HG02759 (cell line): ENCODE results near the gene MAN2B2.

ENCODE experiments used
- ATAC-seq: cut with Tn5 transposase; IDR thresholded peaks from one replicate; pipeline ENCODE4 v1.9.1; 2021; ENCODE audit warnings: mild to moderate bottlenecking, moderate library complexity; ENCODE audit not compliant: unreplicated experiment

The MAN2B2 gene

DNA sequence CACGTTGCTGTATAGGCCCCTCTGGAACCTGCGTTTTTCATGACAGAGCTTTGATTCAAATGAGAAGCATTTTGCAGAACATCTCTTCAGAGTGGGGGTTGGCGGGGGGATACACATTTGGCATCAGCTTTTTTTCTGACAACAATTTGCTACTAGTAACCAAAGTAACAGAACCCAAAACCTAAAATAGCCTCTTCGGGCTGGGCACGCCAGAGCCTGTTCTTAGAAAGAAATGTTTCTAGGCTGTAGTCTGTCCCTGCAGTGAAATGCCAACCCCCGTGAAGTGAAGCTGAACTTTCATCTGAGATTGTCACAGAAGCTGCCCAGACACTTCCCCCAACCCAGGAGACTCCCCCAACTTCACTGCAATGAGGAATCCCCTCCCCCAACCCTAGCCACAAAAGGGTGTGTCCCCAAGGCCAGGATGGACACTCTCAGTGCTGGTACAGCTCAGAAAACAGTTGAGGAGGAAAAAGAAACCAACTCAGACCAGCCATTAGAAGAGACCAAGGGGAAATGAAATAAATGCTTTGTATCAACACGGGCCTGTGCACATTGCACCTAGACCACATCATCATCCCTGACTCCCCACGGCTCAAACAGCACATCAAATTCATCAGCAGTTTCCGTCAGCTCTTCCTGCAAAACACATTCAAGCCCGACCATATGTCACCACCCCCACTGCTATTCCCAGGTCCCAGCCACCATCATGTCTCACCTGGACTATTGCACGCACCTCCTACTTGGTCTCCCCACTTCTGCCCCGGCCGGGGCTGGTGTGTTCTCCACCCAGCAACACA lies 8.4 kb upstream of the MAN2B2 start:
- ATAC-seq, result no peak

DNA sequence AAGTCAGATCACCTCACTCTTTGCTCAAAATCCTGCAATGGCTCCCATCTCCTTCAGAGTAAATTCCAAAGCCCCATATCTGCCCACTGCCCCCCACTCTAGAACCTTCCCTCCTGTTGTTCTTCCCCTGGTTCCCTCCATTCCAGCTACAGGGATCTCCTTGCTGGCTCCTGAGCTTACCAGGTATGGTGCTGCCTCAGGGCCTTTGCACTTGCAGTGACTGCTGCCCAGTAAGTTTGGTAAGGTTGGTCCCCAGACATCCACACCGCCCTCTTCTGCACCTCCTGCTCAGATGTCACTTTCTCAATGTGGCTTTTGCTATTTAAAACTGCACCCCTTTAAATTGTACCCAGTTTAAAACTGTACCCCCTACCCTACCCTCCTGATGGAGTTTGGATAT lies 7.8 kb upstream of the MAN2B2 start:
- ATAC-seq, result no peak

DNA sequence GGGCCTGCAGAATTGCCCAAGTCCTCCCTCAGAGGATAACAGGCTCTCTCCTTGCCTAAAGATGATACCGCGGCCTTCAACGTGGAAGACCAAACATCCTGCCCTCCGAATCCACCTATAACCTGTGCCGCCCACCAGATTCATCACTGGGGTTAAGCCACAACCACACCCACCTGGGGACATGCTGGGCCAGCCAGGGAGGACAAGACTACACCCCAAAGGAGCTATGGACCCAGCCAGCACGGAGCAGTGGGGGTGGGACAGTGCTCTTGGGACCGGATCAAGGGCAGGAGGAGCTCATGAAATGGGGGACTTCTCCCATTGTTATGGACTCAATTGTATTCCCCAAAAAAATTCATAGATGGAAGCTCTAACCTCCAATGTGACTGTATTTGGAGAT lies 6.8 kb upstream of the MAN2B2 start:
- ATAC-seq, result no peak

GRCh38 chr4:6568689-6569332 lies 6.2 kb upstream of the MAN2B2 start:
- ATAC-seq, result no peak

DNA sequence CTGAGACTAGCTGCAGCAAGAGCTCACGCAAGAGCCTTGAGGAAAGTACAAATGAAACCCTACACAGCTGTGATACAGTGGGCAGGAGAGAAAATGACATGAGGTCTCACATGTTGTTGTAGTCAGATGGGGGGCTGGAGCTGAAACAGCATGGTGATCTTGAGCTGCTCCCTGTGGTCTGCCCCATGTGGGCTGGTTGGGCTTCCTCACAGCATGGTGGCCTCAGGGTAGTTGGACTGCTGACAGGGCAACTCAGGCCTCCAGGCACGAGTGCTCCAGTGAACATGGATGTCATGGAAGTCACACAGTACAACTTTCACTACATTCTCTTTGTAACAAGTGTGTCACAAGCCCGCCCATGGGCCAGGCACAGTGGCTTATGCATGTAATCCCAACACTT lies 3.4 kb upstream of the MAN2B2 start:
- no peak for ATAC-seq

GRCh38 chr4:6573551-6573950 lies 1.4 kb upstream of the MAN2B2 start:
- ATAC-seq, result no peak

DNA sequence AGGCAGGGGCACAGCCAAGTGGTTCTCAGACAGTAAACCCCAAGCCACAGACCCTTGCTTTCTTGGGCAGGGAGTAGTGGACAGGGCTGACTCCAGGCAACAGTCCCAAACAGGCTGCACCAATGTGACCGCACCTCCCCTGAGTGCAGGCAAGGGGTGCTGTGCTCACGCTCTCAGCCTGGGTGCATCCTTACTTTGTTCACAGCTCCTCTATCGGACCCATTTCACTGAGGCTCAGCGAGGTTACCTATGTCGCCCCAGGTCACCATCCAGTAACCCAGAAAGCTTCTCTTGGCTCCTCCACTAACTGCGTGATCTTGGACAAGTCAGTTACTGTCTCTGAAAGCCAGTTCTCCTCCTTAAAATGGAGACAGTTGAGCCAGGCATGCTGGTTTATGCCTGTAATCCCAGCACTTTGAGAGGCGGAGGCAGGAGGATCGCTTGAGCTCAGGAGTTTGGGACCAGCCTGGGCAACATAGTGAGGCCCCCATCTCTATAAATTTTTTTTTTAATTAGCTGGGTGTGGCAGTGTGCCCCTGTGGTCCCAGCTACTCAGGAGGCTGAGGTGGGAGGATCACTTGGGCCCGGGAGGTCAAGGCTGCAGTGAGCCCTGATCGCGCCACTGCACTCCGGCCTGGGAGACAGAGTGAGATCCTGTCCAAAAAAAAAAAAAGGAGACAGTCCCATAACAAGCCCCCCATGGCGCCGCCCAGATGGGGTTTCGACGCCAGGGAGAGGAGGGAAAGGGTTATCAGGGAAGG lies 823 bp upstream of the MAN2B2 start:
- ATAC-seq, result no peak

GRCh38 chr4:6575503-6576240 lies 683 bp downstream of the MAN2B2 start:
- peak; percentile 1 for ATAC-seq

- no peak for ATAC-seq
These were observed 1.5 kb downstream of the MAN2B2 start for GRCh38 chr4:6576512-6576911.

DNA sequence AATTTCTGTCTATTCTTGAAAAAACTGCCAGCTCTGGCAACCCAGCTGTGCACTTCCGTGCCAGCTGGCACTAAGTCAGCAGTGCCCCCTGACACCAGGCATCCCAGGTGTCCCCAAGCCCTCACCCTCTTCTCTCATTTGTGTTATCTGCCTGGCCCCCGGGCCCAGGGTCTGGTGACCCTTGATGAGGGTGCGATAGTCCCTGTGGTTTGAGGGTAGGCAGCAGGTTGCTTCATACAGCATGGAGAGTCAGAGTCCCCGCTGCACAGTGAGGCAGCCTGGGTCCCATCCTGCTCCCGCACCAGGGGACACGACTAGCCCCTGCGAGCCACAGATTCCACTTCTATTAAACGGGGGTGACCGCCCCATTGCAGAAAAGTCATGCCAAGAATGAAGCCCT lies 1.9 kb downstream of the MAN2B2 start:
- ATAC-seq, result no peak

GRCh38 chr4:6577409-6577808 lies 2.4 kb downstream of the MAN2B2 start:
- ATAC-seq, result no peak

DNA sequence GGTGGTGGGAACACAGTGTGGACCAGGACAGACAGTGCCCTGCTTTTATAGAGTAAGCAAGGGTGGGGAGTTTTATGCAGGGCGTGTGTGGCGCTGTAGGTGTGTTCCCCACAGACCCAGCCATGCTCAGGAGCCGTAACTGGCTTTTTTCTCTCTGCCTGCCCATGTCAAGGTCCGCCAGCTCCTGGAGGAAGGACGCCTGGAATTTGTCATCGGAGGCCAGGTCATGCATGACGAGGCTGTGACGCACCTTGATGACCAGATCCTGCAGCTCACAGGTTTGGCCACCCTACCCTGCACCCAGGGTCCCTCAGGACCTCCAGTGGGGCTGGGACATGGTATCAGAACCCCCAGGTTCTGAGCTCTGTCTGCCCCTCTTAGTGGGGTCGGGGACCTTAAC lies 3.2 kb downstream of the MAN2B2 start:
- ATAC-seq, result no peak

GRCh38 chr4:6580353-6580752 lies 5.4 kb downstream of the MAN2B2 start:
- no peak for ATAC-seq

DNA sequence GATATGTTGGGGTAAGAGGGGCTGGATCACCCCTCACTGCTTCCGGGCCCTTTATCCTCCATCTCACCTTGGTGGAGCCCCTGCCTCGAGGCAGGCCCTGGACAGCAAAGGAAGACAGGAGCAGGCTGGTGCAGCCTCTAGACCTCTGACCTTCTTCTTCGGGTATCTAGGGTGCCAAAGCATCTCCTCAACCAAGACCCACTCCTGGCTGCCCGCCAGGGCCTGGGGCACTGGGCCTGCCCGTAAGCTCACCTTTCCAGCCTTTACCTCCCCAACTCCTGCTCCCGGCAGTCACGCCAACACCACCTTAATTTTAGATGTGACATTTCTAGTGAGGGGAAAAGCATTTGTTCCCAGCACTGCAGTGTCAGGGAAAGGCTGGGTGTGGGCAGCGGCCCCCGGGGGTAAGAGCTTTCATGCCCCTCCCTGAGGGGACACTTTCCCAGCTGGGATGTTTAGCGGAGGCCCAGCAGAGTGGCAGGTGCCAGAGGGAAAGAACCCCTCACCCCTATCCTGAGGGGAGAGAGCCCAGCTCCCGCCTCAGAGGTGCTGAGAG lies 6.7 kb downstream of the MAN2B2 start:
- no peak for ATAC-seq

DNA sequence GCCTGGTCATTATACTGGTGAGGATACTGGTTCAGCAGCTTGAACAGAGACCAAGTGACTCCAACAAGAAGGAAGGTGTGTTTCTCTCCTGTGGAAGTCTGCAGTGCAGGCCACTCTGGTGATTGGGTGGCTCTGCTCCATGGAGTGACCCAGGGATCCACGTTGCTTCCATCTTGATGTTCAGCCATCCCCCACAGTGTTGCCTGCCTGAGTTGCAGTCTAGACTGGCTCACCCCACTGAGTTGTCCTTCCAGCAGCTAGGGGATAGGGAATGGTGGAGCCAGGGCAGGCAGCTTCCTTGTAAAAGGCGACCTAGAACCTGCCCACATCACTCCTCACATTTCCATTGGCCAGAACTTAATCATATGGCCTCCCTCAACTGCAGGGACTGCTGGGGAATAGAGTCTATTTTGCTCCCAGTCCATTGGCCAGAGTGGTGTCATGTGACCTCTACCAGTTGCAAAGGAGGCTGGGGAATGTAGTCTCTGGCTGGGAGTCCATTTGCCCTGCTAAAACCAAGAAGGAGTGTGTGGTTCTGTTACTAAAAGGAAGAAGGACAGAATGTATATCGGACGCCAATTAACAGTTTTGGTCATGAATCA lies 8.0 kb downstream of the MAN2B2 start:
- ATAC-seq, result no peak

- no peak for ATAC-seq
These were observed 9.9 kb downstream of the MAN2B2 start for GRCh38 chr4:6584865-6585264.

- no peak for ATAC-seq
These were observed 11.8 kb downstream of the MAN2B2 start for GRCh38 chr4:6586715-6587325.

DNA sequence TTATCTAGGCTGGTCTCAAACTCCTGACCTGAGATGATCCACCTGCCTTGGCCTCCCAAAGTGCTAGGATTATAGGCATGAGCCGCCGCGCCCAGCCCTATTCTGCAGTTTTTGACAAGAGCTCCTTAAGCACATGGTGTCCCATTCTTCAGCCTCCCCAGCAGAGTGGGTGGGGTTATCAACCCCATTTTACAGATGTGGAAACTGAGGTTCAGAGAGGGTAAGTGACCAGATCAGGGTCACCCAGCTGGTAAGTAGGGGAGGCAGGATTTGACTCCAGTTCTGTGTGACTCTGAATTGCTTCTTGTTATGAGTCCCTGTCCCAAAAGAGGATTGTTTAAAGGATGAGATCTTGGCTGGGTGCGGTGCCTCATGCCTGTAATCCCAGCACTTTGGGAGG lies 14.5 kb downstream of the MAN2B2 start:
- no peak for ATAC-seq

DNA sequence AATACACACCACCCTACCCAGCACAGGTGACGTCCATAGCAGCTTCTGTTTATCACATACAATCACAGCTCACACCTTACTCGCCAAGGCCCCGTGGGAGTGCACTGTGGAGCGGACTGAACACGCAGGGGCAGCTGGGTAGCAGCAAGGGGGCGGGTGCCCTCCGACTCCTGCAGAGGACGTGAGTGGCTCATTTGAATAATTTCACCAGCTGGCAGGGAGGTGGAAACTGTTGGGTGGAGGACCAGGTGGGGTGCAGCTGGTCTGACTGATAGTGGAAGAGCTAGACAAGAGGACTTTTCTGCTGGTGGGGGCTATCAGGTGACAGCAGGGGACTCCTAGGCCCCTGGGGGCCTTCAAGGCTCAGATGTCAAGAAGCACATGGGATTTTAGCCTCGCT lies 16.3 kb downstream of the MAN2B2 start:
- ATAC-seq, result peak; percentile 67

DNA sequence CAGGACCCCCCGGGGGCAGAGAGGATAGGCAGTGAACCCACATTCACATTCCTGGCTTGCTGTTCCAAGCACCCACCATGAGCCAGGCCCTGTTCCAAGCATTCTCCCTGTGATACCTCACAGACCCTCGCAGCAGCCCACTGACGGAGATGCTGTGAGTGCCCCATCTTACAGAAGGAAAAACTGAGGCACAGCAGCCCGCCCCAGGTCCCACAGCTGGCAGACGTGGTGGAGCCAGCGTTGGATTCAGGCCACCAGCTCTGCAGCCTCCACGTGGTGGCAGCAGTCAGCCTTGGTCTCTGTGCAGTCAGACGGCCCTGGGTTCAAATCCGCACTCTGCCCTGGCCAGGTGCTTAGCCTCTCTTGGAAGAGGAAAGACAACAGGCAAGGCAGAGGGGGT lies 16.8 kb downstream of the MAN2B2 start:
- ATAC-seq, result no peak
